GM21390 (cell line): ENCODE data around the gene SPNS2.

Experiments used
- ATAC-seq: cut with Tn5 transposase; IDR thresholded peaks from one replicate; pipeline ENCODE4 v1.9.1; 2021; ENCODE audit not compliant: unreplicated experiment

SPNS2 gene

GRCh38 chr17:4480929-4481898 is 17.5 kb upstream of the SPNS2 start:
- no peak for ATAC-seq

DNA sequence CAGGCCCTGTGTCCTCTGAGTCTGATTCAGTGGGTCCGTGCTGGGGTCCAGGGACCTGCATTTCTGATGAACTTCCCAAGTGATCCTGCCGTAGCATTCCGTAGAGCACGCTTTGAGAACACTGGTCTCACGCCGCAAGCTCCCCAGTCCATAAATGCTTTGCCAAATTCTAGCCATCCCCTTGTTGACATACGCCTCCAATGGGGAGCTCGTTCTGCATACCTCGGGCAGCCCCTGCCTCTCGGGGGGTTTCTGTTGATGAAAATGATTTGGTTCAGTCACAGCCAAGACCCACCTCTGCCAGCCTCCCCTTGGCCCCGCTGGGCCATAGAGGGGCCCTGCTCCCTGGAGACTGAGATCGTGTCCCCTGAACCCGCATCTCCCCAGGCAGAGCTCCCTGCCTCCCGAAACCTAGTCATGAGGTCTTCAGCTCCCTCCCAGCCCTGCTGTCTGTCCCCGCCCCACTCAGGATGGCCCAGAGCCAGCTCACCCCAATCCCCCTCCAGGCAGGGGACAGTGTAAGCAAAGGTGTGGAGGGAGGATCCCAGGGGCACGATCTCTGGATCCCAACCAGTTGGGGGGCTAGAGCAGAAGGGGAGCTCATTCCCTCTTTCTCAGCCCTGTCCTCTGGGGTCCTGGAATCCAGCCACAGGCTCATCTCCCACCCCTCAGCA is 16.2 kb upstream of the SPNS2 start:
- ATAC-seq = no peak

DNA sequence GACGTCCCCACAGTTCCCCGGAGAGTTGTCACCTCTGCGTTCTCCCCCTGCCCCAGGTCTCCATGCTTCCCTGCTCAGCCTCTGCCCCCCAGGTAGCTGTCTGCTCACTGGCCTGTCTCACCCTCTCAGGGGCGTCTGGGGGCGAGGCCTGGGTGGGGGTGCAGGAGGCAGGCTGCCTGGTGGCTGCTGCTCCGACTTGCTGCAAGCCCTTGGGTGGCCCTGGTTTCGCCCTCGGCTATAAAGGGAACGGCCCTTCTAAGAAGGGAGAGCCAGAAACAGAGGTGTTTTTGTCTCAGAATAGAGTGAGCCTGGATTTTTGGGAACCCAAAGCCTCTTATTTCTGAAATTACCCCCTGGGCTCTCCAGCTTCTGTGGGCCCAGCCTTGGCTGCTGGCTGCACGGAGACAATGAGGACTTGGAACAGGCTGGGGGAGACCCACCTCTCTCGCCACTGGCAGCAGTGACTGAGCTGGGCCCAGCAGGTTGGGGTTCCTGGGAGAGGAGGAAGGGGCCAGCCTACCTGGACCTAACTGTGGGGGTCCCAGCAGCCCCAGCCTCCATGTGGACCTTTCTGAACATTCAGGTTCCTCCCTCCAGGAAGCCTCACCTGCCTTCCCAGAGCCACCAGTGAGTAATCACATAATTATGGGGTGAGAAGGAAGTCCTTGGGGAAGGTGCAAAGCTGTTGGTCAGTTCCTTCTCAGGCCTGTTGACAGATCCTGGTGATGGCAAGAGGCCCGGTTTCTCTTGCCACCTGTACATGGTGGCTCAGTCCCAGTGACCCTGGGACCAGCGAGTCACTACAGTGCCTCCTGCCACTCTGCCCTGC is 15.5 kb upstream of the SPNS2 start:
- ATAC-seq = no peak

DNA sequence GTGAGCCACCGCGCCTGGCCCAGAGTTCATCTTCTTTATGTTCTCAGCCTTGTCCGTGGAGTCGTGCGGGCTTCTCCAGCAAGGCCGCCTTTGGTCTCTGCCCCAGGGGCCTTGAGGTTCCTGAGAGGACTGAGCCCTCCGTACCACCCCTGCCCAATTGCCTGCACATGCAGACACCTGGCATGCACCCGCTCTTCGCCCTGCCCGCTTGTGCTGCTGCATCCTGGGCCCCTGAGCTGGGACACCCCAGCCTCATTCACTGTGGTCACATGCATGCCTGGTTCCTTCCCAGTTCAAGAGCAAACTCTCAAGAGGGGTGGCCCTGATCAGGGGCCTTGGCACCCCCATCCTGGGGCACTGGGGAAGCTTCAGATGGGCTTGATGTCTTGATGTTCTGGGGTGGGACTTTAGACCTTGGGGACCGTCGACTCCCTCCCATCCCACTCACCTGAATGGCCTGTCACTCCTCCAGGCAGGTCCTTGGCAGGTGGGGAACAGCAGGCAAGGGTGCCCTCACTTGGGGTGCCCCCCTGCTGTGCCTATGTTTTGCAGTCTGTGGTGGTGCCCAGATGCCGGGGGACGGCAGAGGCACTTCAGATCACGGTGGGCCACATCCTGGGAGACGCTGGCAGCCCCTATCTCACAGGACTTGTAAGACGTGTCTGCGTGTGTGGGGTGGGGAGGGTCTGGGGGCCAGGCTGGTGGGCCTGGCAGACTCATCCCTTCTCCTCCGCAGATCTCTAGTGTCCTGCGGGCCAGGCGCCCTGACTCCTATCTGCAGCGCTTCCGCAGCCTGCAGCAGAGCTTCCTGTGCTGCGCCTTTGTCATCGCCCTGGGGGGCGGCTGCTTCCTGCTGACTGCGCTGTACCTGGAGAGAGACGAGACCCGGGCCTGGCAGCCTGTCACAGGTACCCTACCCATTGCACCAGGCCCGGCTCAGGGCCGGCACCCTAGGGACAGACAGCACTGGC is 12.7 kb upstream of the SPNS2 start:
- ATAC-seq = no peak

- no peak for ATAC-seq
Measured at GRCh38 chr17:4487296-4487695, 11.4 kb upstream of the SPNS2 start.

DNA sequence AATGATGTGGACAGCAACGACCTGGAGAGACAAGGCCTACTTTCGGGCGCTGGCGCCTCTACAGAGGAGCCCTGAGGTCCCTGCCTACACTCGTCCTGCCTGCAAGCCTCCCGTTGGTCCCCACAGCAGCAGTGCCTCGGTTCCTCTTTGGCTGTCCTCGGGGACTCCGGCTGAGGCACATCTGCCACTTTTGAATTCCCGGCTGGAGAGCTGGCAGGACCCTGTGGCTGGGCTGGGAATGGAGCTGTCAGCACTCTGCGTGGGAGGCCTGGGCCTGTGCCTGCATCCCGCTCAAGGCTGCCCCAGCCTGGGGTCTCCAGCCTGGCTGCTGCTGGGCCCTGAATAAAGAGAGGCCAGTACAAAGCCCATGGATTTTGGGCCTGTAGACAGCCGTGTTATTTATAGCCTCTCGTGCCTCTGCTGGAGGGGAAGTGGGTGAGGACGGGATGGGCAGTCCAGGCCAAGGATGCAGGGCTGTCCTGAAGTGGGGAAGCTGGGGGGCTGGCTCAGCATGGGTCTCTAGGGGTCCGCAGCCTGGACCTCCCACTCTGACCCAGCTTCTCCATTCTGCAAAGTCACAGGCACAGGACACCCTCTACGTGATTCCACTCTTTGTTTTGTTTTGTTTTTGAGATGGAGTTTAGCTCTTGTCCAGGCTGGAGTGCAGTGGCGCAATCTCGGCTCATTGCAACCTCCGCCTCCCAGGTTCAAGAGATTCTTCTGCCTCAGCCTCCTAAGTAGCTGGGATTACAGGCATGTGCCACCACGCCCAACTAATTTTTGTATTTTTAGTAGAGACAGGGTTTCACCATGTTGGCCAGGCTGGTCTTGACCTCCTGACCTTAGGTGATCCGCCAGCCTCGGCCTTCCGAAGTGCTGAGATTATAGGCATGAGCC is 10.6 kb upstream of the SPNS2 start:
- ATAC-seq = no peak

GRCh38 chr17:4488989-4489595 is 9.6 kb upstream of the SPNS2 start:
- ATAC-seq = no peak

DNA sequence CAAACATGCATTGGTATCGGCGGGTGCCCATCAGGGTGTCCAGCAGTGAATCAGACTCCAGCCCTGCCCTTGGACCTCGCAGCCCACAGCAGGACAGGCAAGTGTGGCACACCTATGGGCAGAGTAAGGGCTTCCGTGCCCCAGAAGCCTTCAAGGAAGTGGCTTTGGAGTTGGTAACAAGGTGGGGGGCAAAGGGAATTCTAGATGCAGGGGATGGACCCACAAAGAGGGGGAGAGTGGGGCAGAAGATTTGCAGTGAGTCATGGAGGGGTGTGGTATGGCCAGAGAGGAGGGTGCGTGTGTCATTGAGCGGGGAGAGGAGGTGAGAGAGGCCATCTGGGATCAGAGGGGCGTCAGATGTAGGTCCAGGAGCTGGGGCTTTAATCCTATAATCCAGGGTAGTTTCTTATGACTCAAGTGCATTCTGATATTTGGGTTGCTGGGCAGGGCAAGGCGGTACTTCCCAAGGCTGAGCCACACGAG is 8.5 kb upstream of the SPNS2 start:
- ATAC-seq = no peak

DNA sequence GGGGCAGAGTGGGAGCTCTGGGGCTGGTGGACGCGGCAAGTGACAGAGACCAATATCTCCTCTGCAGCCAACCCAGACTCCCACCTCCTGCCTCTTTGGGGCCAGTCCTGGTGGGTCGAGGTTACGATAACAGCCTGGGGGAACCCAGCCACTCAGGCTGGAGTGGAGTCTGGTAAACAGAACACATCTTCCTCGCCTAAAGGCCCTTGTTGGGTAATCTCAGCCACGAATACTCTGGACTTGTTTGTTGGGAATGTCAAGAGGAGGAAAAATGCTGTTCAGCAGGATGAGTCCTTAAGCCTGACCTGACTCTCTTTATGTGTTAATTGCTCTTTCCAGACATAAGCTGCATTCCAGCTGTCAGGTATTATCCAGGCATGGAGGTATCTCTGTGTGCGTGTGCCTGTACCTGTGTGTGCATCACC is 8.0 kb upstream of the SPNS2 start:
- no peak for ATAC-seq

DNA sequence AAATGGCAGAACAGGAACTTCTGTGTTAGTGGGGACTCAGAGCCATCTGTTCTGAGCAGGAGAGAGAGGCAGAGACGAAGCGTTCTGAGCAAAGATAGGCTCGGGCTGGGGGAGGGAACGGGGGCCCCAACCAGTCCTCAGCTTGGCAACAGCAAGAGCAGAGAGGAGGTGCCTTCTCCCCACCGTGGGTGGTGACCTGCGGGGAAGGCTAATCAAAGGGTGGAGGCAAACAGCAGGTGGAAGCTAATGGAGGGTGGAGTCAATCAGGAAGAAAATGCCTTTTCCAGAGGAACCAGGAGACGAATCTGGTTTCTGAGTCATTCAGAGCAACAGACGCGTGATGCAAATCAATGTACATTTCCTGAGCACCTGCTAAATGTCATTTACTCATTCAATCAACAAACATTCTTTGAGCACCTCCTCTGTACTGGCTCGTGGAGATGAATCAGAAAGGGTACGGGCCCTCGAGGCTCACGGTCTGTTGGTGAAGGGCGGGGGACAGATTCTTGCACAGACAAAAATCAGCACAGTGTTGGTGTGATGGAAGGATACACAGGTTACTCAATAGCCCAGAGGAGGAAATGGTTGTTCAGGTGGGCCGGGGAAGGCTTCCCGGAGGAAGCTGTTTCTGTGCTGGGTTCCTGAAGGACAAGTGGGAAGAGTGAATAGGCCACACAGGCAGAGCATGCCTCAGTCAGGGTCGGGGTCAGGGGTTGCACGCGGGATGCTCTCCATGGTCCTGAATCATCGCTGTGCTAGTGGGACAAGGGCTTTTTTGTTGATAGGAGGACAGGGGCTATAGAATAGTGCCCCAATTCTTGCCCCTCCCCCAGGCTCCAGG is 5.7 kb upstream of the SPNS2 start:
- ATAC-seq = no peak

DNA sequence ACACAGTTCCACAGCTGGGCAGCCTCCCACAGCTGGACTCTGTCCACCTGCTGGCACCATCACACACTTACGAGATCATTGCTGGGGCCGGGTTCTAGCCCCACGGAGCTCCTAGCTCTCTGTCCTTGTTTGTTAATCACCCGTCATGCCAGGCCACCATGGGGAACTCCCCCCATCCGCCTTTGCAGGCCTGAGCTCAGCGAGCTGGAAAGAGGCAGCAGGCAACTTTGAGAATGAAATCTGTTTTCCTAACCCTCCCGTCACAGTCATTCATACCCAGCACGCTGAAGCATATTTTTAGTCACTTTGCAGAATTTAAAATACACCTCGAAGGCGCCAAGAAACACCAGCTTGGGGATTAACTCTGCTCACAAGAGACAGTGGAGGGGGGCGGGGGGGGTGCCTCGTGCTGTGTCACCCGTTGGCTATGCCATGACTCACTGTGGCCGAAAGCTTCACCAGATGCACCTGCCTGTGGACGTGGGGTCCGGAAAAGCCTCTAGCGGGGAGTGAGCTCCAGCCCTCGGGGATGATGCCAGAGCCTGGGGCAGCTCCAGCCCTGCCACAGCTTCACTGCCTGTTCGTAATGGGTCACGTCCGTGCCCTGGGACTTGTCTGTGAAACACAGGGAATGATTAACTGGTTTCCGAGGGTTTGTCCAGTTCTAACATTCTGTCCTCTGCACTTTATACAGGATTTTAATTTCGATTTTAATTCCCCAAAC is 1.4 kb upstream of the SPNS2 start:
- ATAC-seq = no peak

GRCh38 chr17:4499431-4500190 is 930 bp downstream of the SPNS2 start:
- ATAC-seq = no peak

- ATAC-seq = no peak
Measured at GRCh38 chr17:4500191-4500571, 1.5 kb downstream of the SPNS2 start.

DNA sequence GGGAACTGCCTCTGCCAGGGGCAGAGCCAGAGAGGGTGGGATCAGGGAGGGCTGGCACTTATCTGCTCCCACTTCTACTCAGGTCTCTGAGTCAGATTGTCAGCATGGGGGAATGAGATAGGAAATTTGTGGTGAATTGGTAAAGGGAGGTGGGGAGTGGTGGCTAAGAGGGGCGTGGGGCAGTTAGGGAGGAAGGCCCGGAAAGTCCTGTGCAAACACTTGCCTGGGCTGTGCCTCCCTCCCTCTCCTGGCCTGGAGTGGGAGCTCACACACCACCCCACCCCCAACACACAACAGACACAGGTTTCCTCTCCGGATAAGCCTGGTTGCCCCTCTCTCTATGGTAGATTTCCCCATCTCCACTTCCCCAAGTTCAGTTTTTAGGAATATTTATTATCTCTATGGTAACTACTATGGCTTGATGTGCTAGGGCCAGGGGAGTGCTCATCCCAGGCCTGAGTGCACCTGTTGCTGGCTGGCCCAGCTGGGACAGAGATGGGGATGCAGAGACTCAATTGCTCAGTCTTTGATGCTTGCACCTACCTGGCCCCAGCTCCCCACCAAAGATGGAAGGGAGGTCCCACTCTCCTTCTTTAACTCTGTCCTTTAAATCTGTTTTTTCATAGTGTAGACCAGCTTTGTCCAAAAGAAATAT is 2.7 kb downstream of the SPNS2 start:
- ATAC-seq = no peak

DNA sequence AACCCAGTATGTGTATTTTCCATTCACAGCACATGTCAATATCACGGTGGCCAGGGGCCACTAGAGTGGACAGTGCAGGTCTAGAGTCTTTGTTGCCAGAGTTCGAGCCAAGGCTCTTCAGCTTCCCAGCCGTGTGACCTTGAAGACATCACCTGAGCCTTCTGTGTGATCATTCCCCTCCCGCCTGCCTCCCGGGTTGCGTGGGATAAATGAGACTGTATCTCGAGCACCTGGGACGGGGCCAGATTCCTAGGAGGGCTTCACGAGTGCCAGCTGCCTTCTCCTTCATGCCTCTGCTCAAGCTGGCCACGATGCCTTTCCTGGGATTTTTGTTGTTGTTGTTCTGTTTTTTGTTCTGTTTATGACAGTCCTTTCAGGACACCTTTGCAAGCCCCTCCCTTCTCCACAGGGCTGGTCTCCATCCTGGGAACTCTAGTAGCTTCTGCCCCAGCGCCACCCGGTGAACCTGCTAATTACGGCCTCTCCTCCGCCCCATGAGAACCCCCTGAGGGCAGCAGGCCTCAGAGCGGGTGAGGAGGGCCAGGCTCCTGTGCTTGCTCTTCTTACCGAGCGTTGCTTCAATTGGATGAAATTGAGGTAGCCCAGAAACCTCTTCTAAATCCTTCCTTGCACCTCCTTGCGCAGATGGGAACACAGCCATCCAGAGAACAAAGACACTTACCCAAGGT is 3.9 kb downstream of the SPNS2 start:
- ATAC-seq = no peak
